ENCODE data around the gene GPR137B.

GRCh38 chr1:236144033-236144432, 1.7 kb downstream of the GPR137B start:
- TF ChIP-seq SMC3 (IDR thresholded peaks at IDR 0.05; ENCODE audit: low read depth, low read length) = no peak
- TF ChIP-seq CTCF (conservative IDR thresholded peaks at IDR 0.05; ENCODE audit: low read depth, low read length) = no peak
- no peak for TF ChIP-seq CEBPB (IDR thresholded peaks at IDR 0.05; ENCODE audit: low read depth, low read length)
- TF ChIP-seq, protein P1, sequence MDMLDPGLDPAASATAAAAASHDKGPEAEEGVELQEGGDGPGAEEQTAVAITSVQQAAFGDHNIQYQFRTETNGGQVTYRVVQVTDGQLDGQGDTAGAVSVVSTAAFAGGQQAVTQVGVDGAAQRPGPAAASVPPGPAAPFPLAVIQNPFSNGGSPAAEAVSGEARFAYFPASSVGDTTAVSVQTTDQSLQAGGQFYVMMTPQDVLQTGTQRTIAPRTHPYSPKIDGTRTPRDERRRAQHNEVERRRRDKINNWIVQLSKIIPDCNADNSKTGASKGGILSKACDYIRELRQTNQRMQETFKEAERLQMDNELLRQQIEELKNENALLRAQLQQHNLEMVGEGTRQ (IDR thresholded peaks at IDR 0.05; ENCODE audit: low read depth, low read length) = no peak
- TF ChIP-seq RCOR1 (IDR thresholded peaks at IDR 0.05; ENCODE audit: insufficient replicate concordance, low read length) = no peak
- TF ChIP-seq POLR2A (IDR thresholded peaks at IDR 0.05; ENCODE audit: low read depth, low read length) = no peak
- TF ChIP-seq RFX5 (IDR thresholded peaks at IDR 0.05; ENCODE audit: low read depth, low read length) = no peak
